Erythroblast (primary cell): Measurements from ENCODE around the gene LDLRAP1.

ENCODE experiments used
- GATA1 ChIP-seq: IDR thresholded peaks from 2 replicates; pipeline ENCODE4 v1.6.1; 2011; ENCODE audit warnings: low read depth, mild to moderate bottlenecking, control low read depth, low read length, moderate library complexity
- POLR2A ChIP-seq: IDR thresholded peaks from 2 replicates; pipeline ENCODE4 v1.6.1; 2011; ENCODE audit warnings: mild to moderate bottlenecking, low read length

DNA sequence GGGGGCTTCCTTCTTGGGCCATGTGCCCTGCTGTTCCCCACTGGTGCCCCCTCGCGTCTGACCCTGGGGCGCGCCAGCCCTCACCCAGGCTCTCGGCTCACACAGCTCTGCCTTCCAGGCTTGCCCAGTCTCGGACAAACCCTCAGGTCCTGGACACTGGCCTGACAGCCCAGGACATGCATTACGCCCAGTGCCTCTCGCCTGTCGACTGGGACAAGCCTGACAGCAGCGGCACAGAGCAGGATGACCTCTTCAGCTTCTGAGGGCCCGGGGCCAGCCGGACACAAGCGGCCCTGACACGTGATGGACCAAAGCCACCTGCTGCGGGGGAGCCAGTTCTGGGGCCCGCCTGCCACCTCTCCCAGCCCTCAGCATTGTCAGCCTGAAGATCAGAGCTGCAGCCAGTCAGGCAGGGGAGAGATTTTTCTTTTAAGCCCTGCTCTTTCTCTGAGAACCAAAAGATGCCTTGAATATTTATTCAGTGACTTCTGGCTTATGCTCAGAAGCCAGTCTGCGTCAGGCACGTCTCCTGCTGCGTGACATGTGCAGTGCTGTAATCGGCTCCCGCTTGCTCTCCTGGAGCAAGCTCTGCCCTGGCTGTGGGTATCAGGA lies 23.4 kb downstream of the LDLRAP1 start:
- TF ChIP-seq POLR2A (no peak), GATA1 (no peak)
